HFFc6 (cell line): ENCODE results near the gene YBEY. TPM values are rescaled to one million over a fixed set of nuclear protein-coding genes. Genes with fewer than 3 reads are reported as not detected.

Experiments used
- DNase-seq: peaks from one replicate; pipeline ENCODE4 v3.0.0-alpha.2; 2018
- H3K27ac Mint-ChIP-seq: 2 replicates; pipeline ENCODE4 v1.8.0; 2020; ENCODE audit warnings: mild to moderate bottlenecking, mixed read lengths
- H3K27me3 Mint-ChIP-seq: 2 replicates; pipeline ENCODE4 v1.8.0; 2021; ENCODE audit warnings: mild to moderate bottlenecking, moderate library complexity, mixed read lengths; ENCODE audit not compliant: insufficient read depth
- H3K36me3 Mint-ChIP-seq: 2 replicates; pipeline ENCODE4 v1.8.0; 2021; ENCODE audit warnings: low read depth, mixed read lengths
- H3K4me1 Mint-ChIP-seq: 2 replicates; pipeline ENCODE4 v1.8.0; 2020; ENCODE audit warnings: low read depth, mixed read lengths
- H3K4me3 Mint-ChIP-seq: 2 replicates; pipeline ENCODE4 v1.8.0; 2020; ENCODE audit warnings: mild to moderate bottlenecking, moderate library complexity, mixed read lengths
- H3K9me3 Mint-ChIP-seq: 2 replicates; pipeline ENCODE4 v1.8.0; 2020; ENCODE audit warnings: mild to moderate bottlenecking, mixed read lengths
- CTCF ChIP-seq: fragments of 200-600 bp; sonication (generic); IDR thresholded peaks from 2 replicates; pipeline ENCODE4 v1.5.0; 2021; ENCODE audit warnings: antibody characterized with exemption, mild to moderate bottlenecking
- total RNA-seq, 6 experiments: library from RNA; stranded (reverse); fragmentation: NEBNext Ultra II Directional; extraction: Animal tissue kit (Norgen Biotek cat#: 25700); gene quantifications; 2 replicates in 1 of 6; 3 replicates in 5 of 6; pipeline ENCODE4 v1.2.3, GENCODE V29; 2021

The YBEY gene
- total RNA-seq, 6 experiments from 2014 or later = 12.5 to 16.0 (median 15.5) TPM

- H3K27ac Mint-ChIP-seq = no peak overlapping the region
- no peak for DNase-seq
- no peak for TF ChIP-seq CTCF
Measured at GRCh38 chr21:46318464-46318845, 32.3 kb downstream of the YBEY start.

GRCh38 chr21:46319186-46319585 is 33.0 kb downstream of the YBEY start:
- no peak for DNase-seq
- Mint-ChIP-seq H3K9me3 (no peaks in the 10 kb centered on the region), H3K4me3 (no peak overlapping the region), H3K4me1 (peaks cover 27% of the 10 kb centered on the region), H3K36me3 (peaks cover 4% of the 10 kb centered on the region; the same call in 1 of the 2 replicates), H3K27ac (no peak overlapping the region), H3K27me3 (no peaks in the 10 kb centered on the region; the same call in 1 of the 2 replicates)
- no peak for TF ChIP-seq CTCF

More at GRCh38 chr21:46318464-46318845, 32.3 kb downstream of the YBEY start:
- Mint-ChIP-seq H3K36me3 (peaks cover 4% of the 10 kb centered on the region; the same call in 1 of the 2 replicates), H3K9me3 (no peaks in the 10 kb centered on the region), H3K4me1 (peaks cover 27% of the 10 kb centered on the region), H3K4me3 (no peak overlapping the region), H3K27me3 (no peaks in the 10 kb centered on the region; the same call in 1 of the 2 replicates)

GRCh38 chr21:46320331-46320801 is 34.2 kb downstream of the YBEY start:
- peaks cover 29% of the 10 kb centered on the region for H3K4me1 Mint-ChIP-seq
- H3K27me3 Mint-ChIP-seq = no peaks in the 10 kb centered on the region; the same call in 1 of the 2 replicates
- TF ChIP-seq CTCF = no peak
- H3K4me3 Mint-ChIP-seq = no peak overlapping the region; the same call in 1 of the 2 replicates
- H3K9me3 Mint-ChIP-seq = no peaks in the 10 kb centered on the region
- H3K27ac Mint-ChIP-seq = peak overlapping the region; percentile 16
- no peak for DNase-seq
- H3K36me3 Mint-ChIP-seq = peaks cover 4% of the 10 kb centered on the region; the same call in 1 of the 2 replicates

GRCh38 chr21:46322351-46323226 is 36.4 kb downstream of the YBEY start:
- peak; percentile 46 for DNase-seq

GRCh38 chr21:46323227-46323709 is 37.1 kb downstream of the YBEY start:
- H3K36me3 Mint-ChIP-seq = peaks cover 15% of the 10 kb centered on the region; the same call in 1 of the 2 replicates
- TF ChIP-seq CTCF = no peak
- H3K27ac Mint-ChIP-seq = peak overlapping the region; percentile 85
- peaks cover 42% of the 10 kb centered on the region for H3K4me1 Mint-ChIP-seq
- peak overlapping the region; percentile 94 for H3K4me3 Mint-ChIP-seq
- H3K9me3 Mint-ChIP-seq = no peaks in the 10 kb centered on the region
- H3K27me3 Mint-ChIP-seq = no peaks in the 10 kb centered on the region; the same call in 1 of the 2 replicates
- no peak for DNase-seq

More at GRCh38 chr21:46322351-46323226, 36.4 kb downstream of the YBEY start:
- Mint-ChIP-seq H3K9me3 (no peaks in the 10 kb centered on the region), H3K4me3 (peak overlapping the region; percentile 94), H3K36me3 (peaks cover 14% of the 10 kb centered on the region; the same call in 1 of the 2 replicates), H3K27me3 (no peaks in the 10 kb centered on the region; the same call in 1 of the 2 replicates), H3K4me1 (peaks cover 42% of the 10 kb centered on the region), H3K27ac (peak overlapping the region; percentile 85)
- no peak for TF ChIP-seq CTCF
